Ovary (tissue), 9 donors: ENCODE results near the gene SCYL3. TPM values are rescaled to one million over a fixed set of nuclear protein-coding genes. Genes with fewer than 3 reads are reported as not detected.

Experiments used
- DNase-seq, 5 donors: peaks; one replicate each; pipeline ENCODE4 v3.0.0-alpha.2; 2019 to 2020
- H3K27ac ChIP-seq, 2 donors: fragments of 200-600 bp; one replicate each; pipeline versions ENCODE4 v1.5.1 to v1.8.0; 2019 to 2022
- H3K27me3 ChIP-seq: fragments of 200-600 bp; one replicate; pipeline ENCODE4 v1.8.0; 2022
- H3K36me3 ChIP-seq: fragments of 200-600 bp; sonication (generic); one replicate; pipeline ENCODE4 v1.5.1; 2019
- H3K4me1 ChIP-seq: one replicate; pipeline ENCODE4 v1.8.1; 2013; ENCODE audit warnings: mild to moderate bottlenecking, moderate library complexity; ENCODE audit not compliant: insufficient read depth
- H3K4me3 ChIP-seq: fragments of 200-600 bp; sonication (generic); one replicate; pipeline ENCODE4 v1.5.1; 2017
- H3K9me3 ChIP-seq, 2 donors: fragments of 200-600 bp in 1 of 2; sonication (generic) in 1 of 2; one replicate each; pipeline versions ENCODE4 v1.5.1 to v1.8.1; 2013 to 2019; ENCODE audit warnings: mild to moderate bottlenecking in 1 of 2, moderate library complexity in 1 of 2
- EP300 ChIP-seq: sonication (generic); formaldehyde crosslinking; IDR thresholded peaks from one replicate; pipeline ENCODE4 v1.6.1; 2017; ENCODE audit warnings: antibody characterized with exemption
- POLR2A ChIP-seq: fragments of 450-650 bp; IDR thresholded peaks from one replicate; pipeline ENCODE4 v1.6.1; 2017; ENCODE audit warnings: antibody characterized with exemption, mild to moderate bottlenecking, moderate library complexity
- whole genome bisulfite sequencing, 3 donors: extraction: QIAGEN DNeasy Blood & Tissue Kit in 1 of 3; methylation state at CpG; one replicate each; pipeline versions ENCODE4 v1.1.5 to v1.1.7; 2013 to 2017; 5-methylcytosine and 5-hydroxymethylcytosine counted together
- intact Hi-C, 4 donors: fragments of 100-400 bp; cut with DNase I; formaldehyde crosslinking; loops; one replicate each; pipeline versions ENCODE4 v1.11.0 to v1.15.1; 2022 to 2023
- polyA plus RNA-seq, 2 donors: library from polyadenylated mRNA; stranded (reverse); fragments of 200-250 nt in 1 of 2; fragments of 350-450 nt in 1 of 2; fragmentation: Illumina TruSeq in 1 of 2; extraction: RNeasy Lipid Tissue Mini Kit (QIAGEN cat#74804) in 1 of 2; gene quantifications; one replicate each; pipeline ENCODE4 v1.2.3, GENCODE V29; 2013 to 2014
- total RNA-seq, 7 donors: library from RNA; depleted of rRNA in 2 of 7; stranded (reverse); fragments of >200 nt in 2 of 7; fragmentation: NEBNext Ultra II Directional in 3 of 7; extraction: Animal tissue kit (Norgen Biotek cat#: 25700) in 3 of 7; gene quantifications; one replicate each; pipeline versions ENCODE4 v1.1.0 to v1.2.4, GENCODE V29; 2016 to 2023
- TF ChIP-seq, protein P1 (sequence below), 3 donors: fragments of 450-650 bp in 2 of 3; fragments of 200-600 bp in 1 of 3; IDR thresholded peaks; one replicate each; pipeline versions ENCODE4 v1.5.1 to v1.8.0; 2016 to 2022; ENCODE audit warnings: antibody characterized with exemption in 3 of 3, mild to moderate bottlenecking in 1 of 3
- donor health status: DM: no; HTN: no; CAD: no; lungs with moderate emphysema.
- donor health status: DM: no; HTN: no; CAD: no.
- donor health status: Bipolar disorder and iron deficiency.
- donor health status: DM: yes; HTN: yes; CAD: no.
- donor health status: DM: no; HTN: no; CAD: no.
- donor health status: DM: yes; HTN: yes; CAD: no.

The SCYL3 gene
- total and polyA plus RNA-seq, 9 donors, result 6.3 to 15.3 (median 9.9) TPM

DNA sequence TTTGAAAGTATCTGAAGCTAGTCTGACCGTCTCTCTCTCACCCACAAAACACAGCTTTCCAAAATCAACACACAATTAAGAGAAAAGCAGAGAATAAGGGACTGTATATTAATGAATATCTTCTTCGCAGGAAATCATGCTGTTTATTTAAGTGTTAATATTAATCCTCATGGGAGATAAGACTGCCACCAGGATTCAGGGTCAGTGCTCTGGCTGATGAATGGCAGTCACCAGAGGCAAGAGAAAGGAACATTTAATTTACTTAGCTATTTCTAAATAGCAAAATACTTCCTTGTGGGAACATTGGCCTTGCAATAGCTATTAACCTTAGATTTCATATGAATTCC lies 2.2 kb downstream of the SCYL3 start:
- intact Hi-C loops, result no loop called here
- H3K9me3 ChIP-seq, result no peaks in the 10 kb centered on the region

DNA sequence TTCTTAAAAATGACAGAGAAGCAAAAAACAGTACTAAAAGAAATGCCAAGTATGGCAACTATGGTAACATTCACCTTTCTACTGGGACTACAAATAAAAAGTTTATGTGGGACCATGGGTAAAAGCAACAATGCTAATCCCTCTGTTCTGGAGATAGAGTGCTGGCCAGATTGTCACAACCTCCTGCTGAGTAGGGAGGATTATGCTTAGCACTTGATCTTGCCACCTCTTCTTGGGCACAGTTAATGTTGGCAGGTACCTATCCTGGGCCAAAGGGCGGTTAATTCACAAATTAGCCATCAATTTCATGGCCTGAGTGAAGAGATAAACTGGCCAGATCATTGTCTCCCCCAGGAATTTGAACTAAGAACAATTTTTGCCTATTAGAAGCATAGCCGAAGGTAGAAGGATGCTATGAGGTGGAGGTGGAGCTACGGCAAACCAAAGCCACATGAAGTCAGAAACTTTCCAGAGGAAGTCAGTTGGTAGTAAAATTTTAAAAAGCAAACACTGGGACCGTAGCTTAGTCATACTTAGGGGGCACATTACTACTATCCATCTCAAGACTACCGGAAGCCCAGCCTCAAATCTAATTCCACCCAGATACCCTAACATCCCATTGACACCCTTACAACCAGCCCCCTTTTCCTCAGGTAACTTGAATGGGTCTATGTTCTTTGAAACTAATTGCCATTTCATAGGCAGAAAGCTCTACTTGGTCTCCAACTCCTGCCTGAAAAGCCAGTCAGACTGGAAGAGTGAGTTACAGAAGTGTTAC lies 2.7 kb downstream of the SCYL3 start:
- no peak overlapping the region for H3K4me3 ChIP-seq
- WGBS, 3 donors, result 74 to 86% (median 76%) methylated on average over 5 of the region's 5 CpGs
- TF ChIP-seq EP300 (no peak), POLR2A (no peak)
- TF ChIP-seq, protein P1, sequence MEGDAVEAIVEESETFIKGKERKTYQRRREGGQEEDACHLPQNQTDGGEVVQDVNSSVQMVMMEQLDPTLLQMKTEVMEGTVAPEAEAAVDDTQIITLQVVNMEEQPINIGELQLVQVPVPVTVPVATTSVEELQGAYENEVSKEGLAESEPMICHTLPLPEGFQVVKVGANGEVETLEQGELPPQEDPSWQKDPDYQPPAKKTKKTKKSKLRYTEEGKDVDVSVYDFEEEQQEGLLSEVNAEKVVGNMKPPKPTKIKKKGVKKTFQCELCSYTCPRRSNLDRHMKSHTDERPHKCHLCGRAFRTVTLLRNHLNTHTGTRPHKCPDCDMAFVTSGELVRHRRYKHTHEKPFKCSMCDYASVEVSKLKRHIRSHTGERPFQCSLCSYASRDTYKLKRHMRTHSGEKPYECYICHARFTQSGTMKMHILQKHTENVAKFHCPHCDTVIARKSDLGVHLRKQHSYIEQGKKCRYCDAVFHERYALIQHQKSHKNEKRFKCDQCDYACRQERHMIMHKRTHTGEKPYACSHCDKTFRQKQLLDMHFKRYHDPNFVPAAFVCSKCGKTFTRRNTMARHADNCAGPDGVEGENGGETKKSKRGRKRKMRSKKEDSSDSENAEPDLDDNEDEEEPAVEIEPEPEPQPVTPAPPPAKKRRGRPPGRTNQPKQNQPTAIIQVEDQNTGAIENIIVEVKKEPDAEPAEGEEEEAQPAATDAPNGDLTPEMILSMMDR (IDR thresholded peaks at IDR 0.05), result no peak
- H3K27me3 ChIP-seq, result no peaks in the 10 kb centered on the region
- H3K27ac ChIP-seq, result no peak overlapping the region
- no peak for DNase-seq
- no peaks in the 10 kb centered on the region for H3K9me3 ChIP-seq
- H3K4me1 ChIP-seq, result peaks cover 3% of the 10 kb centered on the region
- intact Hi-C loops, result no loop called here
- no peaks in the 10 kb centered on the region for H3K36me3 ChIP-seq

More for the DNA sequence above, 2.2 kb downstream of the SCYL3 start:
- Histone ChIP-seq H3K4me3 (no peak overlapping the region), H3K4me1 (peaks cover 3% of the 10 kb centered on the region), H3K27me3 (no peaks in the 10 kb centered on the region), H3K36me3 (no peaks in the 10 kb centered on the region), H3K27ac (no peak overlapping the region)
- WGBS, 3 donors, result 87 to 94% (median 89%) methylated on average over 2 of the region's 2 CpGs
- TF ChIP-seq, protein P1 (IDR thresholded peaks at IDR 0.05), result no peak
- no peak for TF ChIP-seq POLR2A
- TF ChIP-seq EP300, result no peak
- DNase-seq, result no peak

DNA sequence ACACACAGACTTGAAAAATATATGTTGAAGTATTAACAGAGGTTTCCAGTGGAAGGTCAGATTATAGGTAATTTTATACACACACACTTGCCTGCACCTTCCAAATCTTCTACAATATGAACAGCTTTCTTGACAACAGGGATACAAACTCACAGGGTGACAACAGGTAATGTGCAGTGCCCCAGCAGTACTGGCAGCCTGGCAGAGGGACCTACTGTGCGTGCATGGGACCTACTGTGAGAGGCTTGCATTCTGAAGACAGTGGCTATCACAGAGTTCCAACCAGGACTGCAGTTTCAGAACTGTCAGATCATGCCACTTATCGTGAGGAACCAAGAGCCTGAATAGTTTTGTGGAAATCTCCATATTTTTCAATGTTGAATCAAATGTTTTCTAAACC lies 3.8 kb downstream of the SCYL3 start:
- no peak overlapping the region for H3K27ac ChIP-seq
- H3K36me3 ChIP-seq, result no peaks in the 10 kb centered on the region
- DNase-seq, result no peak
- WGBS, 3 donors, result 92 to 98% (median 95%) methylated on average over 2 of the region's 2 CpGs
- intact Hi-C loops, result no loop called here
- H3K4me1 ChIP-seq, result peaks cover 3% of the 10 kb centered on the region
- no peaks in the 10 kb centered on the region for H3K9me3 ChIP-seq
- no peak for TF ChIP-seq EP300
- TF ChIP-seq POLR2A, result no peak
- TF ChIP-seq, protein P1 (IDR thresholded peaks at IDR 0.05), result no peak
- no peak overlapping the region for H3K4me3 ChIP-seq
- no peaks in the 10 kb centered on the region for H3K27me3 ChIP-seq

DNA sequence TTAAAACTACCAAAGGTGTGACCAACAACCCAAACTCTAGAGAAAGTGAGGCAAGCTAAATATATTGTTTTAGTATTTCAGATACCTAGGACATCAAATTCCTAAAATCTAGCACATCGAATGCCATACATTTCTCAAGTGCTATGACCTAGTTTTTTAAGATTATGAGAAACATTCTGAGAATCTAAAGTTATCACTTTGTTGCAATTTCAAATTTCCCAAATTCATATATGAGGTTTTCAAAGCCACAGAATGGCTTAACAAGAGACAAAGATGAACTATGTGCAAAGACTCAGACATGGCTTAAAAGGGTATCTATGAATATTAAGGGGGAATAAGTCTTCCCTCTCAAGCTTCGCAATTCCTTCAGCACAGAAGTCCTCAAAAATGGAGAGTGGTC lies 6.8 kb downstream of the SCYL3 start:
- WGBS, 3 donors, result 91 to 95% (median 92%) methylated on average over 2 of the region's 2 CpGs
- DNase-seq, result no peak
- Histone ChIP-seq H3K4me1 (no peaks in the 10 kb centered on the region), H3K27ac (no peak overlapping the region), H3K27me3 (no peaks in the 10 kb centered on the region), H3K36me3 (no peaks in the 10 kb centered on the region), H3K9me3 (no peaks in the 10 kb centered on the region), H3K4me3 (no peak overlapping the region)
- no peak for TF ChIP-seq POLR2A
- TF ChIP-seq EP300, result no peak
- TF ChIP-seq, protein P1 (IDR thresholded peaks at IDR 0.05), result no peak
- intact Hi-C loops, result no loop called here
